Kidney glomerular epithelial cell (primary cell): ENCODE data around the gene LYST.
A peak's percentile ranks its signal among the peaks of the same experiment; 100 is the strongest.
"Not testable (repeated sequence)": the region's sequence is repeated elsewhere in the genome, so short reads cannot be mapped to it uniquely, and the experiment has no call there.

Source experiments
- DNase-seq: peaks from one replicate; lab custom pipeline; 2025; lab: John Stamatoyannopoulos, UW

Gene LYST

GRCh38 chr1:235866205-235866912 is at the start of gene LYST:
Gene LYST, minus strand, starts transcription at chr1:235866906. Its CDS starts 36,489 bp downstream, at chr1:235830417.
- DNase-seq = peak; percentile 31

- not testable (repeated sequence) for DNase-seq
These were observed 48.8 kb upstream of the LYST start for GRCh38 chr1:235915489-235915888.

- DNase-seq = peak; percentile 18
These were observed 46.6 kb upstream of the LYST start for GRCh38 chr1:235913311-235913710.

- no peak for DNase-seq
These were observed 45.2 kb upstream of the LYST start for GRCh38 chr1:235911876-235912275.

GRCh38 chr1:235911300-235911662 is 44.6 kb upstream of the LYST start:
- no peak for DNase-seq

GRCh38 chr1:235910357-235911299 is 43.9 kb upstream of the LYST start:
- DNase-seq = peak; percentile 100

GRCh38 chr1:235908742-235909520 is 42.2 kb upstream of the LYST start:
- peak; percentile 98 for DNase-seq

GRCh38 chr1:235907897-235908240 is 41.2 kb upstream of the LYST start:
- DNase-seq = no peak

GRCh38 chr1:235907187-235907896 is 40.6 kb upstream of the LYST start:
- DNase-seq = no peak

- DNase-seq = no peak
These were observed 39.7 kb upstream of the LYST start for GRCh38 chr1:235906436-235906835.

- not testable (repeated sequence) for DNase-seq
These were observed 37.1 kb upstream of the LYST start for GRCh38 chr1:235903809-235904208.

- peak; percentile 57 for DNase-seq
These were observed 36.2 kb upstream of the LYST start for GRCh38 chr1:235902677-235903542.

- DNase-seq = no peak
These were observed 34.8 kb upstream of the LYST start for GRCh38 chr1:235901461-235901860.

GRCh38 chr1:235898126-235898525 is 31.4 kb upstream of the LYST start:
- no peak for DNase-seq

- DNase-seq = no peak
These were observed 27.1 kb upstream of the LYST start for GRCh38 chr1:235893840-235894239.

- DNase-seq = no peak
These were observed 26.2 kb upstream of the LYST start for GRCh38 chr1:235892734-235893413.

- no peak for DNase-seq
These were observed 25.5 kb upstream of the LYST start for GRCh38 chr1:235892202-235892601.

- no peak for DNase-seq
These were observed 21.5 kb upstream of the LYST start for GRCh38 chr1:235888119-235888643.

GRCh38 chr1:235887676-235888075 is 21.0 kb upstream of the LYST start:
- no peak for DNase-seq
